CD14-positive monocyte (primary cell): ENCODE results near the gene TMEM116. TPM values are rescaled to one million over a fixed set of nuclear protein-coding genes. Genes with fewer than 3 reads are reported as not detected.

Source experiments
- DNase-seq, 3 donors: peaks; one replicate each; pipeline ENCODE4 v3.0.0-alpha.2; 2011 to 2022
- H2AFZ ChIP-seq: 2 replicates; pipeline ENCODE4 v1.6.0; 2012; ENCODE audit warnings: mild to moderate bottlenecking, low read depth, low read length, inconsistent platforms; ENCODE audit not compliant: insufficient read depth, poor library complexity, severe bottlenecking
- H3K27ac ChIP-seq, 2 donors: 1 replicate in 1 of 2; 2 replicates in 1 of 2; pipeline ENCODE4 v1.5.1; 2012 to 2013; ENCODE audit warnings: low read length in 2 of 2, control low read depth in 1 of 2, inconsistent platforms in 1 of 2, low read depth in 1 of 2, mild to moderate bottlenecking in 1 of 2
- H3K27me3 ChIP-seq, 2 donors: one replicate each; pipeline versions ENCODE4 v1.6.0 to v1.6.1; 2011 to 2013; ENCODE audit warnings: low read length in 2 of 2; ENCODE audit not compliant: control insufficient read depth in 2 of 2, insufficient read depth in 2 of 2
- H3K36me3 ChIP-seq, 2 donors: replicated peaks in 1 of 2; 1 replicate in 1 of 2; 2 replicates in 1 of 2; pipeline versions ENCODE4 v1.5.1 to v1.6.1; 2012 to 2013; ENCODE audit warnings: low read length in 2 of 2, control low read depth in 1 of 2, inconsistent platforms in 1 of 2, mild to moderate bottlenecking in 1 of 2; ENCODE audit not compliant: insufficient read depth in 2 of 2, control insufficient read depth in 1 of 2
- H3K4me1 ChIP-seq, 2 donors: 1 replicate in 1 of 2; 2 replicates in 1 of 2; pipeline versions ENCODE4 v1.5.1 to v1.6.1; 2012 to 2013; ENCODE audit warnings: low read length in 2 of 2, control low read depth in 1 of 2, inconsistent platforms in 1 of 2, mild to moderate bottlenecking in 1 of 2, moderate library complexity in 1 of 2; ENCODE audit not compliant: insufficient read depth in 2 of 2, control insufficient read depth in 1 of 2
- H3K4me2 ChIP-seq: replicated peaks from 2 replicates; pipeline ENCODE3; 2012; ENCODE audit warnings: low read length, moderate library complexity, mild to moderate bottlenecking; ENCODE audit not compliant: poor library complexity, severe bottlenecking; ENCODE audit errors: extremely low read depth
- H3K4me3 ChIP-seq, 3 experiments: fragments of 200-600 bp in 1 of 3; sonication (generic) in 1 of 3; replicated peaks in 1 of 3; 1 replicate in 2 of 3; 2 replicates in 1 of 3; pipeline ENCODE4 v1.5.1; 2011 to 2013; ENCODE audit warnings: low read length in 3 of 3, mild to moderate bottlenecking in 3 of 3, control low read depth in 2 of 3, low read depth in 2 of 3, inconsistent platforms in 1 of 3, moderate library complexity in 1 of 3
- H3K79me2 ChIP-seq: 2 replicates; pipeline ENCODE4 v1.6.0; 2012; ENCODE audit warnings: mild to moderate bottlenecking, control low read depth, inconsistent platforms, low read length, moderate library complexity; ENCODE audit not compliant: insufficient read depth
- H3K9ac ChIP-seq: 2 replicates; pipeline ENCODE4 v1.6.0; 2017; ENCODE audit warnings: low read length, mild to moderate bottlenecking; ENCODE audit not compliant: insufficient read depth, poor library complexity, severe bottlenecking
- H3K9me3 ChIP-seq, 2 donors: replicated peaks in 1 of 2; 1 replicate in 1 of 2; 2 replicates in 1 of 2; pipeline versions ENCODE4 v1.5.1 to v1.6.1; 2012 to 2013; ENCODE audit warnings: low read length in 2 of 2, control low read depth in 1 of 2; ENCODE audit not compliant: control insufficient read depth in 1 of 2, insufficient read depth in 1 of 2
- H4K20me1 ChIP-seq: 2 replicates; pipeline ENCODE4 v1.6.0; 2012; ENCODE audit warnings: mild to moderate bottlenecking, low read length, control low read depth, moderate library complexity; ENCODE audit not compliant: insufficient read depth
- H3K27ac Mint-ChIP-seq, 7 donors: one replicate each; pipeline ENCODE4 v1.8.0; 2020; ENCODE audit warnings: mild to moderate bottlenecking in 7 of 7, mixed read lengths in 7 of 7, moderate library complexity in 6 of 7, inconsistent platforms in 2 of 7
- H3K27me3 Mint-ChIP-seq, 3 donors: one replicate each; pipeline ENCODE4 v1.8.0; 2021 to 2022; ENCODE audit warnings: low read depth in 3 of 3, mild to moderate bottlenecking in 3 of 3, mixed read lengths in 3 of 3, moderate library complexity in 3 of 3, inconsistent platforms in 1 of 3
- H3K36me3 Mint-ChIP-seq, 2 donors: one replicate each; pipeline ENCODE4 v1.8.0; 2020; ENCODE audit warnings: mixed read lengths in 2 of 2, inconsistent platforms in 1 of 2, mild to moderate bottlenecking in 1 of 2
- H3K4me1 Mint-ChIP-seq: one replicate; pipeline ENCODE4 v1.8.0; 2020; ENCODE audit warnings: mild to moderate bottlenecking, mixed read lengths
- H3K4me3 Mint-ChIP-seq, 2 donors: one replicate each; pipeline ENCODE4 v1.8.0; 2020; ENCODE audit warnings: mild to moderate bottlenecking in 2 of 2, mixed read lengths in 2 of 2, moderate library complexity in 1 of 2
- H3K9me3 Mint-ChIP-seq, 7 donors: one replicate each; pipeline ENCODE4 v1.8.0; 2020 to 2022; ENCODE audit warnings: mixed read lengths in 7 of 7, mild to moderate bottlenecking in 6 of 7, moderate library complexity in 6 of 7, inconsistent platforms in 2 of 7
- WGBS: methylation state at CpG from one replicate; pipeline ENCODE4 v1.1.5; 2013; ENCODE audit warnings: missing lambda C conversion rate; ENCODE audit not compliant: insufficient coverage; 5-methylcytosine and 5-hydroxymethylcytosine counted together
- intact Hi-C, 2 donors: fragments of 100-400 bp; cut with micrococcal nuclease; formaldehyde crosslinking; loops; one replicate each; pipeline versions ENCODE4 v1.15.0 to v1.15.1; 2023
- polyA plus RNA-seq, 3 donors: library from polyadenylated mRNA; depleted of rRNA in 1 of 3; unstranded in 2 of 3; stranded (reverse) in 1 of 3; fragments of 300-500 nt in 2 of 3; fragments of >200 nt in 1 of 3; fragmentation: Illumina TruSeq in 2 of 3; gene quantifications; 1 replicate in 2 of 3; 2 replicates in 1 of 3; pipeline ENCODE4 v1.2.3, GENCODE V29; 2012 to 2021
- TF ChIP-seq, protein P1 (sequence below): fragments of 200-600 bp; IDR thresholded peaks from one replicate; pipeline ENCODE4 v1.8.0; 2022; ENCODE audit warnings: antibody characterized with exemption, mild to moderate bottlenecking

TMEM116 gene
- polyA plus RNA-seq, 3 donors, result 5.6 to 11.6 (median 8.3) TPM

DNA sequence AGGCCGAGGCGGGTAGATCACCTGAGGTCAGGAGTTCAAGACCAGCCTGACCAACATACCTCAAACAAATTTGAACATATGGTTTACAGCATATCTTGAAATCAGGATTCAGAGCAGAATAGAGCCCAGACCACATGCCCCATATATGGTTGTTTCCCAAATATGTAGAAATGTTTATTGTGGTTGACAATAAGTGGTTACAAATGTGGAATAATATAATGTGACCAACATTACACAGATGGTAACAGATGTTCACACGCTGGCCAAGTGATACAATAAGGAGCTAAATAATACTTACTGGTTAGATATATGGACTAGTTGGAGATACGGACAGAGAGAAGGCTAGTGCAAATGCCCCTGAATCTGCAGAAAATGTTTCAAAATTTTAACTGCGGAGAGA, 85.6 kb downstream of the TMEM116 start:
- Mint-ChIP-seq H3K27ac (no peak overlapping the region), H3K36me3 (no peaks in the 10 kb centered on the region), H3K4me3 (no peak overlapping the region), H3K9me3 (peaks cover 0 to 2% (median 0%) of the 10 kb centered on the region in 7 donors), H3K4me1 (no peaks in the 10 kb centered on the region), H3K27me3 (peaks cover 0 to 1% (median 0%) of the 10 kb centered on the region in 3 donors)
- Histone ChIP-seq H3K27ac (no peak overlapping the region), H3K4me1 (no peaks in the 10 kb centered on the region), H4K20me1 (no peaks in the 10 kb centered on the region), H3K4me3 (no peak overlapping the region), H3K9ac (no peak overlapping the region), H3K36me3 (no peaks in the 10 kb centered on the region), H3K4me2 (no peak overlapping the region), H3K9me3 (no peaks in the 10 kb centered on the region), H3K27me3 (no peaks in the 10 kb centered on the region), H3K79me2 (no peaks in the 10 kb centered on the region), H2AFZ (no peak overlapping the region)
- TF ChIP-seq, protein P1, sequence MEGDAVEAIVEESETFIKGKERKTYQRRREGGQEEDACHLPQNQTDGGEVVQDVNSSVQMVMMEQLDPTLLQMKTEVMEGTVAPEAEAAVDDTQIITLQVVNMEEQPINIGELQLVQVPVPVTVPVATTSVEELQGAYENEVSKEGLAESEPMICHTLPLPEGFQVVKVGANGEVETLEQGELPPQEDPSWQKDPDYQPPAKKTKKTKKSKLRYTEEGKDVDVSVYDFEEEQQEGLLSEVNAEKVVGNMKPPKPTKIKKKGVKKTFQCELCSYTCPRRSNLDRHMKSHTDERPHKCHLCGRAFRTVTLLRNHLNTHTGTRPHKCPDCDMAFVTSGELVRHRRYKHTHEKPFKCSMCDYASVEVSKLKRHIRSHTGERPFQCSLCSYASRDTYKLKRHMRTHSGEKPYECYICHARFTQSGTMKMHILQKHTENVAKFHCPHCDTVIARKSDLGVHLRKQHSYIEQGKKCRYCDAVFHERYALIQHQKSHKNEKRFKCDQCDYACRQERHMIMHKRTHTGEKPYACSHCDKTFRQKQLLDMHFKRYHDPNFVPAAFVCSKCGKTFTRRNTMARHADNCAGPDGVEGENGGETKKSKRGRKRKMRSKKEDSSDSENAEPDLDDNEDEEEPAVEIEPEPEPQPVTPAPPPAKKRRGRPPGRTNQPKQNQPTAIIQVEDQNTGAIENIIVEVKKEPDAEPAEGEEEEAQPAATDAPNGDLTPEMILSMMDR, result no peak
- intact Hi-C loops, result no loop called here
- WGBS, result 100% methylated on average over 2 of the region's 5 CpGs
- no peak for DNase-seq

DNA sequence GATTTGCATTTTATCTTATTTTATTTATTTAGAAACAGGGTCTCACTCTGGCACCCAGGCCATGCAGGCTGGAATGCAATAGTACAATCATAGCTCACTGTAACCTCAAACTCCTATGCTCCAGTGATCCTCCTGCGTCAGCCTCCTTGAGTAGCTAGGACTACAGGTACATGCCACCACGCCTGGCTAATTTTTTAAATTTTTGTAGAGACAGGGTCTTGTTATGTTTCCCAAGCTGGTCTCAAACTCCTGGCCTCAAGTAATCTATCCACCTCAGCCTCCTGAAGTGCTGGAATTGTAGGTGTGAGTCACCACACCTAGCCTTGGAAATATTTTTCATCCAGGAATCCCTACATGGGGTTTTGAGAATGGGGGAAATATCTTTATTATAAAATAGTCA, 86.3 kb downstream of the TMEM116 start:
- Histone ChIP-seq H3K27me3 (no peaks in the 10 kb centered on the region), H2AFZ (no peak overlapping the region), H3K4me2 (no peak overlapping the region), H3K9ac (no peak overlapping the region), H3K4me1 (no peaks in the 10 kb centered on the region), H4K20me1 (no peaks in the 10 kb centered on the region), H3K9me3 (no peaks in the 10 kb centered on the region), H3K27ac (no peak overlapping the region), H3K36me3 (no peaks in the 10 kb centered on the region), H3K4me3 (no peak overlapping the region), H3K79me2 (no peaks in the 10 kb centered on the region)
- WGBS, result no CpG with 5 or more reads among the region's 2 CpGs
- intact Hi-C loops, result no loop called here
- no peak for DNase-seq
- TF ChIP-seq, protein P1, result no peak
- Mint-ChIP-seq H3K27me3 (peaks cover 0 to 1% (median 0%) of the 10 kb centered on the region in 3 donors), H3K4me1 (no peaks in the 10 kb centered on the region), H3K36me3 (no peaks in the 10 kb centered on the region), H3K4me3 (no peak overlapping the region), H3K27ac (no peak overlapping the region), H3K9me3 (peaks cover 0 to 2% (median 0%) of the 10 kb centered on the region in 7 donors)
